Endothelial cell of umbilical vein (primary cell): ENCODE measurements around the gene CNTN5. TPM values are rescaled to one million over a fixed set of nuclear protein-coding genes. Genes with fewer than 3 reads are reported as not detected.
A peak's percentile ranks its signal among the peaks of the same experiment; 100 is the strongest.

ENCODE experiments used
- BruUV-seq: library from RNA; stranded (reverse); fragments of 400-500 nt; replicated peaks from 2 replicates; lab custom pipeline; 2021; lab: Mats Ljungman, UMichigan
- CTCF ChIA-PET: fragments of 300-600, 350-600 bp; sonication (Branson Sonifier 250); formaldehyde crosslinking; loops from one replicate; lab custom pipeline; 2021; ENCODE audit warnings: antibody characterized with exemption, inconsistent platforms; lab: Charles Lee
- POLR2A ChIA-PET: fragments of 300-600, 350-600 bp; sonication (Branson Sonifier 250); formaldehyde crosslinking; loops from one replicate; lab custom pipeline; 2021; ENCODE audit warnings: antibody characterized with exemption, inconsistent platforms; lab: Charles Lee
- DNase-seq: peaks from one replicate; pipeline ENCODE4 v3.0.0-alpha.2; 2011; ENCODE audit warnings: low read depth, low spot score
- FAIRE-seq: peaks from 2 replicates; lab custom pipeline; 2011; peaks lifted over from hg19 to GRCh38; lab: Jason Lieb, UNC
- H2AFZ ChIP-seq: 2 replicates; pipeline ENCODE4 v1.6.0; 2012; ENCODE audit warnings: low read depth, low read length, control low read depth, inconsistent platforms
- H3K27ac ChIP-seq: 2 replicates; pipeline ENCODE4 v1.5.1; 2011; ENCODE audit warnings: low read depth, mild to moderate bottlenecking, control low read depth, low read length, moderate library complexity; ENCODE audit not compliant: insufficient read depth
- H3K27me3 ChIP-seq, 2 experiments: 2 replicates each; pipeline versions ENCODE4 v1.6.0 to v1.6.1; 2011; ENCODE audit warnings: low read length in 2 of 2, mixed read lengths in 1 of 2; ENCODE audit not compliant: control insufficient read depth in 2 of 2, insufficient read depth in 2 of 2
- H3K36me3 ChIP-seq, 2 experiments: 2 replicates in 1 of 2; 3 replicates in 1 of 2; pipeline ENCODE4 v1.5.1; 2011; ENCODE audit warnings: low read length in 2 of 2, mild to moderate bottlenecking in 1 of 2, moderate library complexity in 1 of 2; ENCODE audit not compliant: control insufficient read depth in 2 of 2, insufficient read depth in 2 of 2; ENCODE audit errors: extremely low read depth in 1 of 2
- H3K4me1 ChIP-seq: 3 replicates; pipeline ENCODE4 v1.5.1; 2011; ENCODE audit warnings: mild to moderate bottlenecking, low read length; ENCODE audit not compliant: control insufficient read depth, insufficient read depth; ENCODE audit errors: extremely low read depth
- H3K4me2 ChIP-seq: 2 replicates; pipeline ENCODE4 v1.6.1; 2011; ENCODE audit warnings: low read length, control low read depth, mixed read lengths; ENCODE audit not compliant: insufficient read depth
- H3K4me3 ChIP-seq, 3 experiments: fragments of 200-600 bp in 1 of 3; sonication (generic), shearing (Covaris generic) in 1 of 3; replicated peaks in 1 of 3; 2 replicates each; pipeline ENCODE4 v1.5.1; 2011 to 2016; ENCODE audit warnings: control low read depth in 3 of 3, low read length in 3 of 3, mild to moderate bottlenecking in 2 of 3, inconsistent platforms in 1 of 3, low read depth in 1 of 3, moderate library complexity in 1 of 3; ENCODE audit not compliant: insufficient read depth in 1 of 3
- H3K79me2 ChIP-seq: 2 replicates; pipeline ENCODE4 v1.6.0; 2012; ENCODE audit warnings: low read length, inconsistent platforms; ENCODE audit not compliant: control insufficient read depth, insufficient read depth
- H3K9ac ChIP-seq: replicated peaks from 2 replicates; pipeline ENCODE3; 2011; ENCODE audit warnings: low read length, control low read depth; ENCODE audit not compliant: insufficient read depth; ENCODE audit errors: extremely low read depth
- H3K9me1 ChIP-seq: replicated peaks from 3 replicates; pipeline ENCODE4 v1.6.0; 2011; ENCODE audit warnings: mild to moderate bottlenecking, low read length; ENCODE audit not compliant: control insufficient read depth, insufficient read depth; ENCODE audit errors: extremely low read depth
- H3K9me3 ChIP-seq: replicated peaks from 2 replicates; pipeline ENCODE4 v1.5.1; 2012; ENCODE audit warnings: low read length, inconsistent platforms; ENCODE audit not compliant: control insufficient read depth, insufficient read depth
- H4K20me1 ChIP-seq: replicated peaks from 2 replicates; pipeline ENCODE3; 2011; ENCODE audit warnings: mild to moderate bottlenecking, low read length; ENCODE audit not compliant: control insufficient read depth, insufficient read depth; ENCODE audit errors: extremely low read depth
- FOS ChIP-seq: IDR thresholded peaks from 2 replicates; pipeline ENCODE4 v1.6.1; 2011; ENCODE audit warnings: mild to moderate bottlenecking, low read length, moderate library complexity, borderline replicate concordance; ENCODE audit not compliant: insufficient read depth
- GATA2 ChIP-seq: IDR thresholded peaks from 2 replicates; pipeline ENCODE4 v1.7.0; 2011; ENCODE audit warnings: low read depth, mild to moderate bottlenecking, moderate library complexity, mixed read lengths, low read length; ENCODE audit not compliant: insufficient read length, insufficient read depth
- JUN ChIP-seq: IDR thresholded peaks from 2 replicates; pipeline ENCODE4 v1.6.1; 2011; ENCODE audit warnings: borderline replicate concordance, low read depth; ENCODE audit not compliant: insufficient read length, insufficient read depth
- MYC ChIP-seq: IDR thresholded peaks from one replicate; pipeline ENCODE4 v1.6.1; 2011; ENCODE audit warnings: mild to moderate bottlenecking, low read depth, low read length
- POLR2AphosphoS5 ChIP-seq: IDR thresholded peaks from 2 replicates; pipeline ENCODE4 v1.6.1; 2012; ENCODE audit warnings: low read depth, mild to moderate bottlenecking, control low read depth, low read length, moderate library complexity; ENCODE audit not compliant: insufficient read depth
- dilution Hi-C: fragments of 300-500 bp; cut with MboI; formaldehyde crosslinking; loops from one replicate; pipeline ENCODE4 v1.15.0; 2019; ENCODE audit warnings: low sequenced_read_pairs; ENCODE audit not compliant: extremely low pct_ligation_motif_present
- intact Hi-C: fragments of 100-400 bp; cut with micrococcal nuclease; formaldehyde crosslinking; loops from one replicate; pipeline ENCODE4 v1.10.0; 2022
- polyA plus RNA-seq, 4 experiments: library from polyadenylated mRNA; depleted of rRNA in 3 of 4; stranded (reverse) in 3 of 4; unstranded in 1 of 4; fragments of >200 nt; gene quantifications; 2 replicates each; pipeline versions ENCODE4 v1.2.1 to v1.2.3, GENCODE V29; 2011 to 2012; ENCODE audit warnings: missing spikeins in 1 of 4
- total RNA-seq: library from RNA; stranded (reverse); gene quantifications from 2 replicates; pipeline ENCODE4 v1.2.3, GENCODE V29; 2021
- TF ChIP-seq, protein P1 (sequence below), 2 donors: IDR thresholded peaks; 1 replicate in 1 of 2; 2 replicates in 1 of 2; pipeline ENCODE4 v1.5.1; 2011; ENCODE audit warnings: low read length in 2 of 2, mild to moderate bottlenecking in 2 of 2, moderate library complexity in 2 of 2, control low read depth in 1 of 2, inconsistent platforms in 1 of 2, low read depth in 1 of 2; ENCODE audit not compliant: insufficient read depth in 1 of 2; ENCODE audit errors: extremely low read depth in 1 of 2

Gene CNTN5
- total and polyA plus RNA-seq, 2 donors (not counting 3 experiments of a cell fraction or from before 2014, with no cell fraction given): not detected

DNA sequence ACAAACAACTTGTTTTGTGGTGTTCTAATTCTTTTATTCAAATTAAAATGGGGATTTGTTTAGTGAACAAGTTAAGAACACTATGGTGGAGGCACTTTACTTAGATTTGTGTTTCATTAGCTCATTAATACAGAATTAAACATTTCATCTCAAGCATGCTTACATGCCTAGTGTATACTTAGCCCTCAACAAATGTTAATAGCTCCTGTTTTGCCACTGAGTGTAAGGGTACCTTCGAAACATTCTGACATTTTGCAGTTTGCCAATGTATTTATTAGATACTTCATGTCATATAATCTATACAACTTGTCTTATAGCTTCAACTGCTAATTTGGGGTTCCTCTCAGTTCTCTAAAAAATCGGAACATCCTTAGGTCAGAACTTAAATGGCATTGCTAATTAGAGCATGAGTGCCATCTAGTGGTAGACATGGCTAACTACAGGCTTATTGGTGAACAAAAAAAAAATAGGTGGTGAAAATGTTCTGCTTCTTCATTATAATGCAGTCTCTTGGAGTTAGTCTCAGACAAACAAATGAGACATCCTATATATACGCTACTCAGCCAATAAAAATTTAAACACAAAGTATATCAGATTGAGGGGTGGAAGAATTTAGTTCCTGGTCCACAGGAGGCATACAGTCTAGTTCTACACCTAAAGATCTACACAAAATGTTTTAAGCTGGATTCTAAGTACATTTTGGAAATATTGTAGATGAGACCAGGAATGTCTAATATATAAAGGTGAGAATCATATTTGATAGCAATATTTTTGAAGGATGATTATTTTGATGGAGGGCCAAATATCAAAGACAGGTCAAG lies 4.9 kb upstream of the CNTN5 start:
- H4K20me1 ChIP-seq: no peaks in the 10 kb centered on the region
- dilution Hi-C loops: no loop called here
- H3K4me2 ChIP-seq: no peak overlapping the region
- intact Hi-C loops: loop anchor here (5.0 kb wide), 1 partner anchor 1916 kb away; no protein-coding TSS in a partner anchor
- H3K9ac ChIP-seq: no peak overlapping the region
- no peaks in the 10 kb centered on the region for H3K4me1 ChIP-seq
- FAIRE-seq (peak; percentile 67), DNase-seq (peak; percentile 38)
- peaks cover 2 to 4% of the 10 kb centered on the region in 2 experiments for H3K27me3 ChIP-seq
- no peaks in the 10 kb centered on the region for H3K9me3 ChIP-seq
- H3K9me1 ChIP-seq: no peaks in the 10 kb centered on the region
- TF ChIP-seq, protein P1, sequence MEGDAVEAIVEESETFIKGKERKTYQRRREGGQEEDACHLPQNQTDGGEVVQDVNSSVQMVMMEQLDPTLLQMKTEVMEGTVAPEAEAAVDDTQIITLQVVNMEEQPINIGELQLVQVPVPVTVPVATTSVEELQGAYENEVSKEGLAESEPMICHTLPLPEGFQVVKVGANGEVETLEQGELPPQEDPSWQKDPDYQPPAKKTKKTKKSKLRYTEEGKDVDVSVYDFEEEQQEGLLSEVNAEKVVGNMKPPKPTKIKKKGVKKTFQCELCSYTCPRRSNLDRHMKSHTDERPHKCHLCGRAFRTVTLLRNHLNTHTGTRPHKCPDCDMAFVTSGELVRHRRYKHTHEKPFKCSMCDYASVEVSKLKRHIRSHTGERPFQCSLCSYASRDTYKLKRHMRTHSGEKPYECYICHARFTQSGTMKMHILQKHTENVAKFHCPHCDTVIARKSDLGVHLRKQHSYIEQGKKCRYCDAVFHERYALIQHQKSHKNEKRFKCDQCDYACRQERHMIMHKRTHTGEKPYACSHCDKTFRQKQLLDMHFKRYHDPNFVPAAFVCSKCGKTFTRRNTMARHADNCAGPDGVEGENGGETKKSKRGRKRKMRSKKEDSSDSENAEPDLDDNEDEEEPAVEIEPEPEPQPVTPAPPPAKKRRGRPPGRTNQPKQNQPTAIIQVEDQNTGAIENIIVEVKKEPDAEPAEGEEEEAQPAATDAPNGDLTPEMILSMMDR (IDR thresholded peaks at IDR 0.05; ENCODE audit: extremely low read depth in 1 of 2, insufficient read depth in 1 of 2, low read depth in 1 of 2, low read length in 2 of 2): peak; percentile 46 to 59
- TF ChIP-seq FOS: no peak
- ChIA-PET POLR2A (no interaction called here), CTCF (interaction anchor here (0.6 to 2.7 kb wide), 8 partner anchors 10 to 1966 kb away, joined by 3 to 46 read pairs (median 4); no protein-coding TSS in a partner anchor)
- no peak overlapping the region for H3K4me3 ChIP-seq
- no peak overlapping the region for H2AFZ ChIP-seq
- no peaks in the 10 kb centered on the region for H3K79me2 ChIP-seq
- no peaks in the 10 kb centered on the region for H3K36me3 ChIP-seq
- BruUV-seq: no TSS peak
- H3K27ac ChIP-seq: no peak overlapping the region

- ChIA-PET CTCF (no interaction called here), POLR2A (no interaction called here)
- peaks cover 4 to 5% of the 10 kb centered on the region in 2 experiments for H3K27me3 ChIP-seq
- dilution Hi-C loops (no loop called here), intact Hi-C loops (loop anchor here (5.0 to 10.0 kb wide), 2 partner anchors 1555 to 1913 kb away; no protein-coding TSS in a partner anchor)
- H3K79me2 ChIP-seq: no peaks in the 10 kb centered on the region
- no TSS peak for BruUV-seq
- no peaks in the 10 kb centered on the region for H3K9me3 ChIP-seq
- H3K4me3 ChIP-seq: no peak overlapping the region
- DNase-seq: no peak
- no peaks in the 10 kb centered on the region for H3K9me1 ChIP-seq
- H4K20me1 ChIP-seq: no peaks in the 10 kb centered on the region
- no peak overlapping the region for H3K4me2 ChIP-seq
- no peak for FAIRE-seq
- H3K36me3 ChIP-seq: no peaks in the 10 kb centered on the region
- H3K4me1 ChIP-seq: no peaks in the 10 kb centered on the region
- TF ChIP-seq GATA2 (no peak), JUN (no peak), MYC (no peak), POLR2AphosphoS5 (no peak)
- H3K27ac ChIP-seq: no peak overlapping the region
- H2AFZ ChIP-seq: no peak overlapping the region
- no peak overlapping the region for H3K9ac ChIP-seq
Measured at GRCh38 chr11:99019696-99020095, 1.1 kb upstream of the CNTN5 start.
